HG03439 (cell line): Measurements from ENCODE around the gene FXYD7.
"Not testable (repeated sequence)": the region's sequence is repeated elsewhere in the genome, so short reads cannot be mapped to it uniquely, and the experiment has no call there.

Experiments
- ATAC-seq: cut with Tn5 transposase; IDR thresholded peaks from one replicate; pipeline ENCODE4 v1.9.1; 2021; ENCODE audit warnings: mild to moderate bottlenecking, moderate library complexity; ENCODE audit not compliant: unreplicated experiment

FXYD7 gene, protein sequence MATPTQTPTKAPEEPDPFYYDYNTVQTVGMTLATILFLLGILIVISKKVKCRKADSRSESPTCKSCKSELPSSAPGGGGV

DNA sequence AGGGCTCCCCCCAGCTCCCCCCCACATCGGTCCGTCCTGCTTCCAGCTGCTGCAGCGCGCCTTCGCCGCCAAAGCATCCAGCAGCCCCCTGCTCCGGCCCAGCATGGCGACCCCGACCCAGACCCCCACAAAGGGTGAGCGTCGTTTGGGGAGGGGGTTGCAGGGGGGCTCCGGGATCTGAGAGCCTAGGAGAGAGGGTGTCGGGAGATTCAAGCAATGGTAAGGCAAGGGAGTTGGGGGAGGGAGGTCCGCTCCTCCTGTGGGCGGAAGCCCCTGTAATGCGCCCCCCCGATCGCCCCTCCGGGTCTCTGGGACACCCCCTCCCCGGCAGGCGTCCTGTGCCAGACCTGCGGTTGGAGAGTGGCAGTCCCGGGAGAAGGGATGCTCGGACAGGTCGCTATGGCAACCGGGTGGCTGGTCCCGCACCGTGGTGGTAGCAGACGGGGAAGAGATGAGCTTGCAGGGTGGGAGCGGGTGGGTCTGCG lies at the start of gene FXYD7:
TSS of gene FXYD7 (plus strand) at position 25 of the 485 bp plus-strand sequence. CDS start at position 104, 79 bp downstream.
- ATAC-seq = no peak

DNA sequence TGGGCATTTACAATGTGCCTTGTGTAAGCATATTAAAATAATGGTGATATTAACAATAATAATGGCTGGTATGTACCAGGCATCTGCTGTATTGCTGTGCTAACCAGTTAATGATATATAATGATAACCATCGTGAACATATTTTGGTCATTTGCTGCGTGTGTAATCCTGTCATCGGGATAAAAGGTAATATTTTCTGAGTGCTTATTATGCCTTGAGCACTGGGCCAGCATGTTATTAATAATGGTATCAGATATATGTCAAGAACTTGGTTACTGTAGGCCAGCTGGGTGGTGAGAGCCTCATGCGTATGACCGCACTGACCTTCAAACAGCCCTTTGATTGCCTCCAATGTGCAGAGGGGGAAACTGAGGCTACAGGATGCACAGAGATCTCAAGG lies 49.6 kb upstream of the FXYD7 start:
- ATAC-seq = no peak

DNA sequence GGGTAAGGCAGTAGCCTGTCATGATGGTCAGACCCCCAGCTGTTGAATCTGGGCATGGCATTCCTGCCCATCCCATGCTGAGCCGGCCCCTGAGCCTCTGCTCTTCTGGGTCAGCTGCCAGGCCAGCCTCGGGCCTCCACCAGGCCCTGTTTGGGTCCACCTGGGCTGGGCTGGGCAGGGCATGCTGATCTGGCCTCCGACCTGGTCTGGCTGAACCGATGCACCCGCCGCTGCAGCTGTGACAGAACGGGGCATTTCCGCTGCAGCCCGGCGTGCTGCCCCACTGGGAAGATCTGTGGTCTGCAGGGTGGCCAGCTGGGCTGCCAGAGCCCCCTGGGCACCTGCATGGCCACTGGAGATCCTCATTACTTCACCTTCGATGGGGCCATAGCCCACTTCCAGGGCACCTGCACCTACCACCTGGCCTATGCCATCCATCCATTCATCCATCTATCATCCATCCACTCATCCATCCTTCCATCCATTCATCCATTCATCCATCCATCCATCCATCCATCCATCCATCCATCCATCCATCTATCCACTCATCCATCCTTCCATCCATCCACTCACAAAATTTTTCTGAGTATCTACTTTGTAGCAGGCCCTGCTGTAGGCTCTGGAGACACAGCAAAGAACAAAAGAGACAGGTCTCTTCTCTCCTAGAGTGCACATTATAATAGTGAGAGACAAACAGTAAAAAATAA lies 49.0 kb upstream of the FXYD7 start:
- ATAC-seq = no peak

DNA sequence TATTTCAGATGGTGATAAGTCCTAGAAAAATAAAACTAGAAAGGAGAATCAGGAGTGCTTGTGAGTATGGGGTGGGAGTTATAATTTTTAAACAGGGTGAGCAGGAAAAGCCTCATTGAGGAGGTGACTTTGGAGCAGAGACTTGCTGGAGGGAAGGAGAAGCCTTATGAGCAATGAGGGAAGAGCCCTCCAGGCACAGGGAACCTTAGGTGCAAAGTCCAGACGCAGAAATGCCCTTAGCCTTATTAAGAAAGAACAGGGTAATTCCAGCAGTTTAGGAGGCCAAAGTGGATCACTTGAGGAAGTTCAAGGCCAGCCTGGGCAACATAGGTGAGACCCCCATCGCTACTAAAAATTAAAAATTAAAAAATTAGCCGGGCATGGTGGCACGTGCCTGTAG lies 48.4 kb upstream of the FXYD7 start:
- no peak for ATAC-seq

DNA sequence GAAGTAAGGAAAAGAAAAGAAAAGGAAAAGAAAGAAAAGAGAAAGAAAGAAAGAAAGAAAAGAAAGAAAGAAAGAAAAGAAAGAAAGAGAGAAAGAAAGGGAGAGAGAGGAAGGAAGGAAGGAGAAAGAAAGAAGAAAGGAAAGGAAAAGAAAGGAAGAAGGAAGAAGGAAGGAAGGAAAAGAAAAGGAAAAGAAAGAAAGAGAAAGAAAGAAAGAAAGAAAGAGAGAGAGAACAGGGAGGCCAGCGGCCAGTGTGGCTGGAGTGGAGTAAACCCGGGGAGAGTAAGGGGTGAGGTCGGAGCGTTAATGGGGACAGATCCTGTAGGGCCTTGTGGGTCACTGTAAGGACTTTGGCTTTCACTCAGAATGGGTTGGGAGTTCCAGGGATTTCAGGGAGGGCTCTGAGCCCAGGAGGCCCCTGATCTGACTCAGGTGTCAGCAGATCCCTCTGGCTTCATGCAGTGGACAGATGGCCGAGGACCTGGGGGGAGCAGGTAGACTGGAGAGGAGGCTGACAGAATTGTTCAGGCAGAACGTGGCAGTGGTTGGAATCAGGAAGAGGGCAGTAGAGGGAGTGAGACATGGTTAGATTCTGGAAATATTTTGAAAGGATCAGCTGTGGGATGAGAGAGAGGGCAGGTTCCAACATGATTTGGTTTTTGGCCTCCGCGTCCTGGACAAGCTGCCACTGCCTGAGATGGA lies 47.2 kb upstream of the FXYD7 start:
- no peak for ATAC-seq

DNA sequence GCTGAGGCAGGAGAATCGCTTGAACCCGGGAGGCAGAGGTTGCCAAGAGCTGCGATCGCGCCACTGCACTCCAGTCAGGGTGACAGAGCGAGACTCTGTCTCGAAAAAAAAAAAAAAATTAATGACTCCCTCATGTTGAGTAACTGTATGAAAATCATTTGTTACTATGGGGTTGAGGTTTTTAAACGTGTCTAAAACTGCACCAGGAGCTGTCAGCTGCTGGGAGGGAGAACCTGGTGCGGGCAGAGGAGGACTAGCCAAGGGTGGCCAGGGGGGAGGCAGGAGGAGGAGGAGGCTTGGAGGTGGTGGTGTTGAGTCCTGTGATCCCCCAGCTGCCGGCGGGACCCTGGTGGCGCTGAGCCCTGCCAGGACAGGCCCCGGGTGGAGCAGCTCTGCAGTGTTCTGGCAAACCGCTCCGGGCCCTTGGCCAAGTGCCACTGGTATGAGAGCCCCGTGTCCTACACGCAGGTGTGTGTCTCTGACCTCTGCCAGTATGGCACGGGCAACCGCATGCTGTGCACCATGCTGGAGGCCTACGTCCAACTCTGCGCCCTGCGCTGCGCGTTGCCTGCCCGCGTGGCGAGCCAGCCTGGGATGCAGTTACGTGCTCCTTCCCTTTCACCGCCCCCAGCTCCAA lies 44.5 kb upstream of the FXYD7 start:
- ATAC-seq = no peak

DNA sequence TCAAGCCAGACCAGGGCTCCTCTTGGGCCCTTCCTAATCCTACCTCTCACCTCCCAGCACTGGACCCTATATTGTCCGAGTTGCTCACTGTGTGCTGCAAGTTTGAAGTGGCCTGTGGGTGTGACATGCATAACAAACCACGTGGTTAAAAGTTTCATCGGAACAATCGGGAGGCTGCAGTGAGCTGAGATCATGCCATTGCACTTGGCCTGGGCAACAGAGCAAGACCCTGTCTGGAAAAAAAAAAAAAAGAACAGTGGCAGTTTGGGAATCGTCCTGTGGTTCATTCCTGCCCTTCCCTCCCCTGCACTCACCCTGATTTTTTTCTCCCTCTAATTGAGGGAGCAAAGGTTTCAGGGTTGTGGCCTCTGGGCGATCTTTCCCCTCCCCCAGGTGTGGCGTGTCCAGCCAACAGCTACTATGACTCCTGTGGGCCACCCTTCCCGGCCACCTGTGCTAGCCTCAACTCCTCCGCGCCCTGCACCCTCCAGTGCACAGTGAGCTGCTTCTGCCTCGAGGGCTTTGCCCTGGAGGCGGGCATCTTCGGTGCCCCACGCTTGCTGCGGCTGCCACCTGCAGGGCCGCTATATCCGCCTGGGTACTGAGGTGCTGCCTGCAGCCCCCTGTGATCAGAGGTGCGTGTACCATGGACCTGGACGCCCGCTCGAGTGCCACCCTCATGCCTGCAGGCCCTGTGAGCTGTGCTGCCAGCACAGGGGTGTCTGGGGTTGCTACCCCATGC lies 43.7 kb upstream of the FXYD7 start:
- ATAC-seq = no peak

DNA sequence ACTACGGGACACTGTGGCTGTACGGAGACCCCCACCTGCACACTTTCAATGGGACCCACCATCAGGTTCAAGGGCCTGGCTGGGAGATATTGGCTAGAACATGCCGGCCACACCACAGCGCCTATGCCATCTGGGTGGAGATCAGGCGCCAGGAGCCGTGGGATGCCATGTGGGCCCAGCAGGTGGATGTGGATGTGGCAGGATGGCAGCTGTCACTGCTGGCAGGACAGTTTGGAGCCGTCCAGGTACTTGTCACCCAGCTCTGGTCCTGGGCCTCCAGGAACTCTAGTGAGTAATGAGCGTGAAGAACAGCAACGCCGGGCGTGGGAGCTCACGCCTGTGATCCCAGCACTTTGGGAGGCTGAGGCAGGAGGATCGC lies 43.2 kb upstream of the FXYD7 start:
- ATAC-seq = no peak

DNA sequence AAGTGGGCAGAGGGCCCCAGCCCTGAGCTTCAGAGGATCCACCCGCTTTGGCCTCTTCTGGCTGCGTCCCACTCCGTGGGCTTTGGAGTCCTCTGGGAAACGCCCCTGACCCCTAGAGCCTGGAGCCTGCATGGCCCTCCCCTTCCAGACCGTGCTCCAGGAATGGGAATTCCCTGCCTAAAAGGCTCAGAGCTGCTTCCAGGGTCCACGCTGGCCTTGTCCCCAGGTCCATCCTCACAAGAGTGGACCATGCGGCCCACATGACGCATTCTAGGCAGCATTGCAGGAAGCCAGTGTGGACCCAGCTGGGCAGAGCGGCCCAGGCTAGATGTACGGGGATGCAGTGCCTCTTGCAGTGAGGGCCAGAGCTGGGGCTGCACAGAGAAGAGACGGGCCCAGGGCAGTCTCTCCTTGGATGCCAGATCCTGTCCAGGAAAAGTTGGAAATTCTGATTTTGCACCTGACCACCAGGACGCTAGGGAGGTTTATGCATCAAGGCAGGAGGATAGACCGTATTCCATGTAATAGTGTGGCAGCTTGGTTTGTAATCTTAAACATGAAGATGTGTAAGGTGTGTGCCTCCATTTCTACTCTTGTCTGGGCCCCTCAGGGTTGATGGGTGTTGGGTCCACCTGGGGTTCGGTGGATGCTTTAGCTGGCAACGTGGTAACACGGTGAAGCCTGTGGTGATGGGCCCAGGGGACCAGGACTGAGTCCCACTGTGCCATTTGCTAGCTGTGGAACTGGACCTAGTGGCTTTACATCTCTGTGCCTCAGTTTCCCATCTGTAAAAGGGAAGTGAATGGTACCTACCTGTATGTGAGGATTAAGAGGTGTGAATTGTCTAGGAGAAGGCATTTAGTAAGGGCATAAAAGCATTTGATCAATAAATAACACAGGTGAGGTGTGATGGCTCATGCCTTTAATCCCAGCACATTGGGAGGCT lies 42.2 kb upstream of the FXYD7 start:
- no peak for ATAC-seq

DNA sequence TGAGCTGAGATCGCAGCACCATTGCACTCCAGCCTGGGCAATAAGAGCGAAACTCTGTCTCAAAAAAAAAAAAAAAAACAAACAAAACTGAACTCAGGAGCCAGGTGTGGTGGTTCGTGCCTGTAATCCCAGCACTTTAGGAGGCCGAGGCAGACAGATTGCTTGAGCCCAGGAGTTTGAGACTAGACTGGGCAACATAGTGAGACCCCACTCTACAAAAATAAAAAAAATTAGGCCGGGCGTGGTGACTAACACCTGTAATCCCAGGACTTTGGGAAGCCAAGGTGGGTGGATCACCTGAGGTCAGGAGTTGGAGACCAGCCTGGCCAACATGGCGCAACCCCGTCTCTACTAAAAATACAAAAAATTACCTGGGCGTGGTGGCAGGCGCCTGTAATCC lies 41.1 kb upstream of the FXYD7 start:
- not testable (repeated sequence) for ATAC-seq

DNA sequence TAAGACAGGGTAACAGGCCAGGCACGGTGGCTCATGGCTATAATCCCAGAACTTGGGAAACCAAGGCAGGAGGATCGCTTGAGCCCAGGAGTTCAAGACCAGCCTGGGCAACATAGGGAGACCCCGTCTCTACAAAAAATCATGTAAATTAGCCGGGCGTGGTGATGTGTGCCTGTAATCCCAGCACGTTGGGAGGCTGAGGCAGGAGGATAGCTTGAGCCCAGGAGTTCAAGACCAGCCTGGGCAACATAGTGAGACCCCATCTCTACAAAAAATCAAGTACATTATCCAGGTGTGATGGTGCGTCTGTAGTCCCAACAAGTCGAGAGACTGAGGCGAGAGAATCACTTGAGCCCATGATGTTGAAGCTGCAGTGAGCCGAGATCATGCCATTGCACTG lies 39.4 kb upstream of the FXYD7 start:
- ATAC-seq = not testable (repeated sequence)

DNA sequence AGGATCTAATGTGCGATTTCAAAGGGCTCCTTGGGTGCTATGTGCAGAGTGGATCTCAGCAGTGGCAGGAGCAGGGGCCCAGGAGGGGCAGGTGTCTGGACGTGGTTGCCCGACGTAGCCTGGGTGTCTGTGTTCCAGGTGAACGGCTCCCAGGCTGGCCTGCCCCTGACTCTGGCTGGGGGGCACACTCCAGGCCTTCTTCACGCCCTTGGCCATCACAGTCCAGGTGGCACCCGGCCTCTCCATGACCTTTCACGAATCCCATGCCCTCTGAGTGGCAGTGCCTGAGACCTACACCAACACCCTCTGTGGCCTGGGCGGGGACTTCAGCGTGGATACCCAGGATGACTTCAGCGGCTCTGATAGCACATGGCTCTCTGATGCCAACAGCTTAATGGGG lies 38.7 kb upstream of the FXYD7 start:
- ATAC-seq = no peak

DNA sequence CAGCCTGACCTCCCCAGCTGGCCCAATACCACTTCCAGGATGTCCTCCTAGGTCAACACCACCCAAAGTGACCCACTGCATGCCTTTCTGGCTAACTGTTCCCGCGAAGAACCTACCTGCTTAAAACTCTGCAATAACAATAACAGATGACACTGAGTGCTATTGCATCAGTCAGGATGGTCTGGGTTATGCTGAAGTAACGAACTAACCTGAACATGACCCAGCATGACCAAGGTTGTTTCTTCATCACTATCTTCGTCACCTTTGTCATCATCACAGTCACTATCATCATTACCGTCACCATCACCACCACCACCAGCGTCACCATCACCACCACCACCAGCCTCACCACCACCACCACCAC lies 38.0 kb upstream of the FXYD7 start:
- no peak for ATAC-seq

DNA sequence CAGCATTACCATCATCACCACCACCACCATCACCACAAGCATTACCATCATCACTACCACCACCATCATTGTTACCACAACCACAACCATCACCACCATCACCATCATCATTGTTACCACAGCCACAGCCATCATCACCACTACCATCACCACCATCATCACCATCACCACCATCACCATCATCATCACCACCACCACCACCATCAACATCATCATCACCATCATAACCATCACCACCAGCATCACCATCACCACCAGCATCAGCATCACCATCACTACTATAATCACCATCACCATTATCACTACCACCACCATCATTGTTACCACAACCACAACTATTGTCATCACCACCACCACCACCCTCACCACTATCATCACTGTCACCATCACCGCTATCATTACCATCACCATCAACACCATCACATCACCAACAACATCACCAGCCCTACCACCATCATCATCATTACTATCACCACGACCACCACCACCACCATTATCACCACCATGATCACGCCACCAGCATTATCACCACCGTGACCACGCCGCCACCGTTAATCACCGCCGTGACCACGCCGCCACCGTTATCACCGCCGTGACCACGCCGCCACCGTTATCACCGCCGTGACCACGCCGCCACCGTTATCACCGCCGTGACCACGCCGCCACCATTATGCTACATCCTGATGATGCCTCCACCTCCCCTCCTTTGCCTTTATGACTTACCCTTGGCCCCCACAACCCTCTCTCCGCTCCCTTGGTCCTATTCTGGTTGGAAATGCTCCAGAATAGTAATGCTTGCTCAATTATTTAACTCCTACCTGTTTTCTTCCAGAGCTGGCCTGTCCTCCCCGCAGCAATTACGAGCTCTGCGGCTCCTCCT lies 37.4 kb upstream of the FXYD7 start:
- no peak for ATAC-seq

DNA sequence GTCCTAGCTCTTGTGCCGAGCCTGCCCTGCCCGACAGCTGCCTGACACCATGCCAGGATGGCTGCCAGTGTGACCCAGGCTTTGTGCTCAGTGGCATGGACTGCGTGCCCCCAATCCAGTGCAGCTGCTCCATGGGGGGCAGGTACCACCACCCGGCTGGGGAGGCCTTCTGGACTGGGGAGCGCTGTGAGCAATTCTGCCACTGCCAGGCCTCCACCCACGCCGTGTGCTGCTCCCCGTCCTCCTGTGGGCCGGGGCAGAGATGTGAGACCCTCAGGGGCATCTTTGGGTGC lies 36.8 kb upstream of the FXYD7 start:
- no peak for ATAC-seq

DNA sequence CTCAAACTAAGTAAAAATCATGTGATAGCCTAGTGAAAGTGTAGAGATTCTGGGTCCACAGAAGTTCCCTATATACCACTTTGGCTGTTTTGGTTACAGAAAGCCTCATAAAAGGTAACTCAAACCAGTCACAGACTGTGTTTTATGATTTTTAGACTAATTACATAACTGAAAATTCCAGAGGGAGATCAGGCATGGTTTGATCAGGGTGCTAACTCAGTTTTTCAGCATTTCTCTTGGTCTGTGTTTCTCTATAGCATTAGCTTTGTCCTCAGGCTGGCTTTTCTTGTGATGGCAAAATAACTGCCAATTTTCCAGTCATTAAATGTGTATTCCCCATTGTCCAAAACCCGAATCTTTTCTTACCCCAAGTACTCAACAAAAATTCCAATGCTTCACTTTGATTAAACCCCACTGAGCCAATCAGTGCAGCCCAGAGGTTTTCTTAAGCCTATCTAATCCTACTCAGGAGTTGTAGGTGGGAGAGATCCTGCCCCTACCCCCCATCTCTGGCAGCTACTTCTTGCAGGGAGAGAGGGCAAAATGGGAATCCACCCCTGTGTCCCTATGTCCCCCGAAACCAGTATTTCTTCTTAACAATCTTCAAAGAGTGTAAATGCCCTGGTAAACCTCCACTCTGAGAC lies 36.0 kb upstream of the FXYD7 start:
- no peak for ATAC-seq

DNA sequence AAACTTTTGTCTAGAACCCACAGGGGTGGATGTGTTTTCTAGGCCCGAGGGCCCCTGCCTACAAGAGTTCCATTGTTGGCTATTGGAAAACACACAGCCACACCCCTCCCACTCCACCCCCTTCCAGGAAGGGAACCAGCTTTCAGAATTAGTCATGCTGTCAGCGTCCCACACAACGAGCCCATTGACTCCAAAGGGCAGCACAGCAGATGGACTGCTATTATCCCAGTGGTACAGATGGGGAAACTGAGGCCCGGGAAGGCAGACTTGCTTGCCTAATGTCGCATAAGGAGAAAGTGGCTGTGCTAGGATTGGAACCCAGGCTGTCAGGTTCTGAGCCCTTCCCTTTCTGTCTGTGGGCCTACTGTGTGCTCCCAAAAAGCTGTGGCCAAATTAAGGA lies 35.5 kb upstream of the FXYD7 start:
- ATAC-seq = no peak

DNA sequence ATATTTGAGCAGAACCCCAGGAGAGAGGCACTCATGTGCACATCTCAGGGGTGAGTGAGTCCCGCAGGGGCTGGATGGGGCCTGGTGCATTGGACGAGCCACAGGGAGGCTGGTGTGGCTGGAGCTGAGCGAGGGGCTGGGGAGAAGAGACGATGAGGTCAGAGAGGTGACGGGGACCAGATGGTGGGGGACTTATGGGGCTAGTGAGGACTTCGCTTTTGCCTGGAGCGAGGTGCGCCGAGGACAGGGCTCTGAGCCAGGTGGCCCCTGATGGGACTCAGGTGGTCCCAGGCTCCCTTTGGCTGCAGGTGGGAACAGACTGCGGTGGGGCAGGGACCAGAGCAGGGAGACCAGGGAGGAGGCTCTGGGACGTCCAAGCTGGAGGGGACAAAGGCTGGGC lies 34.3 kb upstream of the FXYD7 start:
- no peak for ATAC-seq
